SK-N-SH (cell line): ENCODE results near the gene MCTP1. TPM values are rescaled to one million over a fixed set of nuclear protein-coding genes. Genes with fewer than 3 reads are reported as not detected.
"Not testable (repeated sequence)": the region's sequence is repeated elsewhere in the genome, so short reads cannot be mapped to it uniquely, and the experiment has no call there.

Experiments
- CTCF ChIA-PET: fragments of 300-600, 350-600 bp; formaldehyde crosslinking; extraction: SDS; loops from one replicate; lab custom pipeline; 2021; lab: Yijun Ruan, JAX
- POLR2A ChIA-PET: fragments of 350-600 bp; sonication (Branson Sonifier 250); formaldehyde crosslinking; extraction: SDS; loops from one replicate; lab custom pipeline; 2020; ENCODE audit warnings: antibody characterized with exemption, inconsistent platforms; lab: Yijun Ruan, JAX
- DNase-seq: peaks from one replicate; pipeline ENCODE4 v3.0.0; 2012
- H2AFZ ChIP-seq: fragments of 200-600 bp; sonication (generic); 2 replicates; pipeline ENCODE4 v1.8.1; 2016; ENCODE audit warnings: antibody characterized with exemption, mild to moderate bottlenecking, low read depth
- H3F3A ChIP-seq: fragments of 200-600 bp; sonication (generic); replicated peaks from 2 replicates; pipeline ENCODE3; 2016; ENCODE audit warnings: antibody characterized with exemption, mild to moderate bottlenecking; ENCODE audit not compliant: insufficient read depth
- H3K27ac ChIP-seq, 2 experiments: fragments of 200-500 bp in 1 of 2; fragments of 200-600 bp in 1 of 2; sonication (Bioruptor generic) in 1 of 2; sonication (generic), shearing (Covaris generic) in 1 of 2; 2 replicates each; pipeline versions ENCODE4 v1.5.1 to v1.6.1; 2014 to 2016; ENCODE audit warnings: low read depth in 2 of 2, inconsistent platforms in 1 of 2, low read length in 1 of 2, mild to moderate bottlenecking in 1 of 2, mixed read lengths in 1 of 2
- H3K27me3 ChIP-seq: fragments of 200-600 bp; sonication (generic), shearing (Covaris generic); 2 replicates; pipeline ENCODE4 v1.6.1; 2016; ENCODE audit warnings: mixed run types; ENCODE audit not compliant: insufficient read depth
- H3K36me3 ChIP-seq, 2 experiments: fragments of 200-500 bp in 1 of 2; fragments of 200-600 bp in 1 of 2; sonication (Bioruptor generic) in 1 of 2; sonication (generic) in 1 of 2; replicated peaks in 1 of 2; 2 replicates each; pipeline versions ENCODE3 to v1.5.1; 2014 to 2016; ENCODE audit warnings: low read length in 1 of 2, mild to moderate bottlenecking in 1 of 2; ENCODE audit not compliant: insufficient read depth in 2 of 2, control insufficient read depth in 1 of 2
- H3K4me1 ChIP-seq, 2 experiments: fragments of 200-500 bp in 1 of 2; fragments of 200-600 bp in 1 of 2; sonication (Bioruptor generic) in 1 of 2; sonication (generic), shearing (Covaris generic) in 1 of 2; 2 replicates each; pipeline versions ENCODE4 v1.5.1 to v1.6.1; 2014 to 2016; ENCODE audit warnings: low read depth in 1 of 2, low read length in 1 of 2, mixed run types in 1 of 2; ENCODE audit not compliant: insufficient read depth in 2 of 2, control insufficient read depth in 1 of 2
- H3K4me2 ChIP-seq: fragments of 200-600 bp; sonication (generic), shearing (Covaris generic); 2 replicates; pipeline ENCODE4 v1.6.1; 2017; ENCODE audit warnings: mixed run types
- H3K4me3 ChIP-seq, 2 experiments: fragments of 200-500 bp in 1 of 2; fragments of 200-600 bp in 1 of 2; sonication (Bioruptor generic) in 1 of 2; sonication (generic), shearing (Covaris generic) in 1 of 2; 2 replicates each; pipeline versions ENCODE4 v1.5.1 to v1.8.1; 2014 to 2016; ENCODE audit warnings: low read depth in 2 of 2, inconsistent platforms in 1 of 2, low read length in 1 of 2, mild to moderate bottlenecking in 1 of 2, mixed read lengths in 1 of 2, moderate library complexity in 1 of 2
- H3K79me2 ChIP-seq: fragments of 200-600 bp; sonication (generic); 2 replicates; pipeline ENCODE4 v1.8.1; 2017; ENCODE audit warnings: mild to moderate bottlenecking; ENCODE audit not compliant: insufficient read depth
- H3K9ac ChIP-seq: fragments of 200-600 bp; sonication (generic); 2 replicates; pipeline ENCODE4 v1.6.1; 2017; ENCODE audit warnings: mixed run types
- H3K9me2 ChIP-seq: fragments of 200-600 bp; sonication (generic); 2 replicates; pipeline ENCODE4 v1.6.1; 2017; ENCODE audit warnings: mixed run types
- H3K9me3 ChIP-seq: fragments of 200-600 bp; sonication (generic); 2 replicates; pipeline ENCODE4 v1.6.1; 2017; ENCODE audit warnings: mixed run types, mild to moderate bottlenecking, moderate library complexity
- H4K20me1 ChIP-seq: fragments of 200-600 bp; sonication (generic); 2 replicates; pipeline ENCODE4 v1.6.1; 2017; ENCODE audit warnings: mild to moderate bottlenecking, mixed run types; ENCODE audit not compliant: insufficient read depth
- ELF1 ChIP-seq: IDR thresholded peaks from 2 replicates; pipeline ENCODE4 v1.4.0; 2012
- EZH2phosphoT487 ChIP-seq: fragments of 200-600 bp; sonication (generic); IDR thresholded peaks from 2 replicates; pipeline ENCODE4 v1.6.1; 2017; ENCODE audit warnings: low read depth, mixed run types, mild to moderate bottlenecking, antibody characterized with exemption, moderate library complexity, borderline replicate concordance
- FOSL2 ChIP-seq: IDR thresholded peaks from 2 replicates; pipeline ENCODE4 v1.4.0; 2012; ENCODE audit warnings: low read depth, mild to moderate bottlenecking, moderate library complexity, borderline replicate concordance
- GABPA ChIP-seq: IDR thresholded peaks from 2 replicates; pipeline ENCODE4 v1.4.0; 2012; ENCODE audit warnings: low read depth, mild to moderate bottlenecking
- GATA2 ChIP-seq: sonication (generic); formaldehyde crosslinking; IDR thresholded peaks from 2 replicates; pipeline ENCODE4 v1.5.0; 2020; ENCODE audit warnings: mild to moderate bottlenecking, missing genetic modification reagents
- MEF2A ChIP-seq: IDR thresholded peaks from 2 replicates; pipeline ENCODE4 v1.4.0; 2012; ENCODE audit warnings: low read depth, borderline replicate concordance
- MXI1 ChIP-seq: IDR thresholded peaks from 2 replicates; pipeline ENCODE4 v1.6.1; 2012; ENCODE audit warnings: mild to moderate bottlenecking, low read depth, low read length, improper control_type of control experiment
- NFIC ChIP-seq: IDR thresholded peaks from 2 replicates; pipeline ENCODE4 v1.4.0; 2012; ENCODE audit warnings: borderline replicate concordance
- POLR2AphosphoS5 ChIP-seq: IDR thresholded peaks from 2 replicates; pipeline ENCODE4 v1.6.1; 2012; ENCODE audit warnings: low read depth, low read length
- RAD21 ChIP-seq: IDR thresholded peaks from 2 replicates; pipeline ENCODE4 v1.6.1; 2012; ENCODE audit warnings: mild to moderate bottlenecking, low read length
- RCOR1 ChIP-seq: fragments of 150-350 bp; IDR thresholded peaks from 2 replicates; pipeline ENCODE4 v1.6.1; 2017; ENCODE audit warnings: antibody characterized with exemption, low read length
- SIN3A ChIP-seq: IDR thresholded peaks from 2 replicates; pipeline ENCODE4 v1.6.1; 2012; ENCODE audit warnings: low read depth, mild to moderate bottlenecking, low read length, moderate library complexity, borderline replicate concordance
- SMC3 ChIP-seq: IDR thresholded peaks from 2 replicates; pipeline ENCODE4 v1.6.1; 2012; ENCODE audit warnings: low read depth, low read length, improper control_type of control experiment
- TCF12 ChIP-seq: IDR thresholded peaks from 2 replicates; pipeline ENCODE4 v1.4.0; 2012
- TEAD4 ChIP-seq: IDR thresholded peaks from 2 replicates; pipeline ENCODE4 v1.4.0; 2012; ENCODE audit warnings: mild to moderate bottlenecking, borderline replicate concordance; ENCODE audit not compliant: insufficient read depth
- YY1 ChIP-seq: IDR thresholded peaks from 2 replicates; pipeline ENCODE4 v1.4.0; 2012; ENCODE audit warnings: low read depth, mild to moderate bottlenecking
- WGBS: methylation state at CpG from one replicate; pipeline ENCODE4 v1.1.6; 2017; ENCODE audit warnings: low lambda C conversion rate; 5-methylcytosine and 5-hydroxymethylcytosine counted together
- polyA plus RNA-seq, 3 experiments: library from polyadenylated mRNA; depleted of rRNA; stranded (reverse); fragments of >200 nt; gene quantifications; 2 replicates each; pipeline ENCODE4 v1.2.3, GENCODE V29; 2012
- TF ChIP-seq, protein P1 (sequence below): fragments of 200-600 bp; sonication (generic); IDR thresholded peaks from 2 replicates; pipeline ENCODE4 v1.6.1; 2017; ENCODE audit warnings: antibody characterized with exemption, mild to moderate bottlenecking, moderate library complexity
- TF ChIP-seq, protein P2 (sequence below): fragments of 150-350 bp; IDR thresholded peaks from 2 replicates; pipeline ENCODE4 v1.6.1; 2017; ENCODE audit warnings: antibody characterized with exemption, low read length, low read depth, borderline replicate concordance
- TF ChIP-seq, protein P3 (sequence below): IDR thresholded peaks from 2 replicates; pipeline ENCODE4 v1.4.0; 2012; ENCODE audit warnings: low read depth, borderline replicate concordance

The MCTP1 gene
- polyA plus RNA-seq, 1 of the 3 experiments (the other 2 are of a cell fraction) = 0.53 TPM

DNA sequence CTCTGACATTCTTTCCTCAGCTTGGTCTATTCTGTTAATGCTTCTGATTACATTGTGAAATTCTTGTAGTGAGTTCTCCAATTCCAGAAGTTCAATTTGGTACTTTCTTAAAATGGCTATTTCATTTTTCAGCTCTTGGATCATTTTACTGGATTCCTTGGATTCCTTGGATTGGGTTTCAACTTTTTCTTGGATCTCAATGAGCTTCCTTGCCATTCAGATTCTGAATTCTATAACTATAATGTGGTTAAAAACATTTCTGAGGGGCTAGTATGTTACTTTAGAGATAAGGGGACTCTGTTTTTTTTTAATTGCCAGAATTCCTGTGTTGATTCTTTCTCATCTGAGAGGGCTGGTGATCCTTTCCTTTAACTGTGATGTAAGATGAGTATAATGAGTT lies 136.4 kb downstream of the MCTP1 start:
- no peak for DNase-seq
- 0 out of 2 replicates have a peak, but pooled peaks cover under 1% of the 10 kb centered on the region for H3K27me3 ChIP-seq
- ChIA-PET POLR2A (no interaction called here), CTCF (interaction anchor here (0.6 kb wide), 1 partner anchor 9 kb away, joined by 5 read pairs; no protein-coding TSS in a partner anchor)
- H3K79me2 ChIP-seq = no peaks in the 10 kb centered on the region
- no peaks in the 10 kb centered on the region for H4K20me1 ChIP-seq
- no peaks in the 10 kb centered on the region for H3K36me3 ChIP-seq
- no peaks in the 10 kb centered on the region for H3F3A ChIP-seq
- H3K4me3 ChIP-seq = no peak overlapping the region
- no peak overlapping the region for H3K4me2 ChIP-seq
- TF ChIP-seq ELF1 = no peak
- TF ChIP-seq EZH2phosphoT487 = no peak
- TF ChIP-seq SMC3 = no peak
- H3K4me1 ChIP-seq = no peaks in the 10 kb centered on the region
- H2AFZ ChIP-seq = no peak overlapping the region
- H3K9ac ChIP-seq = no peak overlapping the region
- H3K9me3 ChIP-seq = no peaks in the 10 kb centered on the region
- no peak overlapping the region for H3K27ac ChIP-seq
- H3K9me2 ChIP-seq = no peaks in the 10 kb centered on the region

DNA sequence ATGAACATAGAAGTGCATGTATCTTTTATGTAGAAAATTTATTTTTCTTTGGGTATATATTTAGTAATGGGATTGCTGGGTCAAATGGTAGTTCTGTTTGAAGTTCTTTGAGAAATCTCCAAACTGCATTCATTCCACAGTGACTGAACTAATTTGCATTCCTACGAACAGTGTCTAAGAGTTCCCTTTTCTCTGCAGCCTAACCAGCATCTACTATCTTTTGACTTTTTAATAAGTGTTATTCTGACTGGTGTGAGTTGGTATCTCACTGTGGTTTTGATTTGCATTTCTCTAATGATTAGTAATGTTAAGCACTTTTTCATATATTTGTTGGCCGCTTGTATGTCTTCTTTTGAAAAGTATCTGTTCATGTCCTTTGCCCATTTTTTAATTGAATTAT lies 141.0 kb downstream of the MCTP1 start:
- H3K9me3 ChIP-seq, H4K20me1 ChIP-seq, CTCF ChIA-PET, H3F3A ChIP-seq, POLR2A ChIA-PET, H3K79me2 ChIP-seq, H3K27ac ChIP-seq, H3K27me3 ChIP-seq, DNase-seq, H3K4me2 ChIP-seq, H3K36me3 ChIP-seq, H3K4me3 ChIP-seq, H3K4me1 ChIP-seq, H3K9ac ChIP-seq, H3K9me2 ChIP-seq, H2AFZ ChIP-seq: not testable (repeated sequence)
- 10% methylated on average over 2 of the region's 2 CpGs for WGBS

DNA sequence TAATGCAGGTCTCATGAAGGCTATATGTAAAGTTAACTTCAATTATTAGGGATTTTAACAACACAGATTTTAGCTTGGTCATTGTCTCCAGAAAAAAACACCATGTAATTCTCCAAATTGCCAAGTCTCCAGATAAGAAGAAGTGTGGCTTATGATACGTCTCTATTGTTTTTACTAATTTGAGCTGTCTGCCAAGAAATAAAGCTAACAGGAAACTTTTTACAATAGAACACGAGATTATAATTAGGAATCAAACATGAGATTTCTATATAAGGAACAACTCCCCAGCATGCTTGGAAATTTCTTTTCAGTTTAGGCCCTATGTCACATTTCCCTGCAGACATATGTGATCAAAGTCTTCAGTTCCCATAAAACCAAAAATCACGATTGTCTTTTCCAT lies 142.7 kb downstream of the MCTP1 start:
- POLR2A ChIA-PET = no interaction called here
- CTCF ChIA-PET = no interaction called here
- no peaks in the 10 kb centered on the region for H3K79me2 ChIP-seq
- 17% methylated on average over 3 of the region's 3 CpGs for WGBS
- no peaks in the 10 kb centered on the region for H3F3A ChIP-seq
- H3K4me1 ChIP-seq = no peaks in the 10 kb centered on the region
- no peaks in the 10 kb centered on the region for H4K20me1 ChIP-seq
- H3K9me2 ChIP-seq = no peaks in the 10 kb centered on the region
- H2AFZ ChIP-seq = no peak overlapping the region
- H3K9ac ChIP-seq = no peak overlapping the region
- H3K27ac ChIP-seq = no peak overlapping the region
- H3K36me3 ChIP-seq = no peaks in the 10 kb centered on the region
- no peak for DNase-seq
- H3K4me2 ChIP-seq = no peak overlapping the region
- no peak overlapping the region for H3K4me3 ChIP-seq
- peaks cover 4% of the 10 kb centered on the region; the same call in 1 of the 2 replicates for H3K27me3 ChIP-seq
- no peaks in the 10 kb centered on the region for H3K9me3 ChIP-seq
- TF ChIP-seq NFIC (no peak), YY1 (no peak), SIN3A (no peak), SMC3 (no peak), MXI1 (no peak), TEAD4 (no peak), GATA2 (CRISPR knock-in tag) (no peak), POLR2AphosphoS5 (no peak), RCOR1 (no peak), GABPA (no peak), RAD21 (no peak), TCF12 (no peak), MEF2A (no peak), FOSL2 (no peak)
- TF ChIP-seq, protein P1, sequence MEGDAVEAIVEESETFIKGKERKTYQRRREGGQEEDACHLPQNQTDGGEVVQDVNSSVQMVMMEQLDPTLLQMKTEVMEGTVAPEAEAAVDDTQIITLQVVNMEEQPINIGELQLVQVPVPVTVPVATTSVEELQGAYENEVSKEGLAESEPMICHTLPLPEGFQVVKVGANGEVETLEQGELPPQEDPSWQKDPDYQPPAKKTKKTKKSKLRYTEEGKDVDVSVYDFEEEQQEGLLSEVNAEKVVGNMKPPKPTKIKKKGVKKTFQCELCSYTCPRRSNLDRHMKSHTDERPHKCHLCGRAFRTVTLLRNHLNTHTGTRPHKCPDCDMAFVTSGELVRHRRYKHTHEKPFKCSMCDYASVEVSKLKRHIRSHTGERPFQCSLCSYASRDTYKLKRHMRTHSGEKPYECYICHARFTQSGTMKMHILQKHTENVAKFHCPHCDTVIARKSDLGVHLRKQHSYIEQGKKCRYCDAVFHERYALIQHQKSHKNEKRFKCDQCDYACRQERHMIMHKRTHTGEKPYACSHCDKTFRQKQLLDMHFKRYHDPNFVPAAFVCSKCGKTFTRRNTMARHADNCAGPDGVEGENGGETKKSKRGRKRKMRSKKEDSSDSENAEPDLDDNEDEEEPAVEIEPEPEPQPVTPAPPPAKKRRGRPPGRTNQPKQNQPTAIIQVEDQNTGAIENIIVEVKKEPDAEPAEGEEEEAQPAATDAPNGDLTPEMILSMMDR = no peak
- TF ChIP-seq, protein P2, sequence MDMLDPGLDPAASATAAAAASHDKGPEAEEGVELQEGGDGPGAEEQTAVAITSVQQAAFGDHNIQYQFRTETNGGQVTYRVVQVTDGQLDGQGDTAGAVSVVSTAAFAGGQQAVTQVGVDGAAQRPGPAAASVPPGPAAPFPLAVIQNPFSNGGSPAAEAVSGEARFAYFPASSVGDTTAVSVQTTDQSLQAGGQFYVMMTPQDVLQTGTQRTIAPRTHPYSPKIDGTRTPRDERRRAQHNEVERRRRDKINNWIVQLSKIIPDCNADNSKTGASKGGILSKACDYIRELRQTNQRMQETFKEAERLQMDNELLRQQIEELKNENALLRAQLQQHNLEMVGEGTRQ = no peak
- TF ChIP-seq, protein P3, sequence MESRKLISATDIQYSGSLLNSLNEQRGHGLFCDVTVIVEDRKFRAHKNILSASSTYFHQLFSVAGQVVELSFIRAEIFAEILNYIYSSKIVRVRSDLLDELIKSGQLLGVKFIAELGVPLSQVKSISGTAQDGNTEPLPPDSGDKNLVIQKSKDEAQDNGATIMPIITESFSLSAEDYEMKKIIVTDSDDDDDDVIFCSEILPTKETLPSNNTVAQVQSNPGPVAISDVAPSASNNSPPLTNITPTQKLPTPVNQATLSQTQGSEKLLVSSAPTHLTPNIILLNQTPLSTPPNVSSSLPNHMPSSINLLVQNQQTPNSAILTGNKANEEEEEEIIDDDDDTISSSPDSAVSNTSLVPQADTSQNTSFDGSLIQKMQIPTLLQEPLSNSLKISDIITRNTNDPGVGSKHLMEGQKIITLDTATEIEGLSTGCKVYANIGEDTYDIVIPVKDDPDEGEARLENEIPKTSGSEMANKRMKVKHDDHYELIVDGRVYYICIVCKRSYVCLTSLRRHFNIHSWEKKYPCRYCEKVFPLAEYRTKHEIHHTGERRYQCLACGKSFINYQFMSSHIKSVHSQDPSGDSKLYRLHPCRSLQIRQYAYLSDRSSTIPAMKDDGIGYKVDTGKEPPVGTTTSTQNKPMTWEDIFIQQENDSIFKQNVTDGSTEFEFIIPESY = no peak
